GM21515 (cell line): Measurements from ENCODE around the gene OR8G1.
"Not testable (repeated sequence)": the region's sequence is repeated elsewhere in the genome, so short reads cannot be mapped to it uniquely, and the experiment has no call there.

Experiments used
- ATAC-seq: cut with Tn5 transposase; IDR thresholded peaks from one replicate; pipeline ENCODE4 v1.9.1; 2021; ENCODE audit not compliant: unreplicated experiment

The OR8G1 gene

GRCh38 chr11:124233376-124233775 lies 7.5 kb upstream of the OR8G1 start:
- ATAC-seq, result no peak

GRCh38 chr11:124238512-124238911 lies 2.4 kb upstream of the OR8G1 start:
- no peak for ATAC-seq

GRCh38 chr11:124249869-124250268 lies 9.0 kb downstream of the OR8G1 start:
- not testable (repeated sequence) for ATAC-seq

- ATAC-seq, result no peak
Measured at GRCh38 chr11:124256076-124256475, 15.2 kb downstream of the OR8G1 start, which contains the start of gene OR8G5. OR8G5 (plus strand) TSS chr11:124256376; CDS start chr11:124264932, 8,556 bp downstream.

GRCh38 chr11:124265041-124265440 lies 24.1 kb downstream of the OR8G1 start:
- ATAC-seq, result not testable (repeated sequence)

- ATAC-seq, result not testable (repeated sequence)
Measured at GRCh38 chr11:124270886-124271285, 30.0 kb downstream of the OR8G1 start.

GRCh38 chr11:124274000-124274399 lies 33.1 kb downstream of the OR8G1 start:
- no peak for ATAC-seq

- no peak for ATAC-seq
Measured at GRCh38 chr11:124276081-124276480, 35.2 kb downstream of the OR8G1 start.

GRCh38 chr11:124277207-124277606 lies 36.3 kb downstream of the OR8G1 start:
- no peak for ATAC-seq

- no peak for ATAC-seq
Measured at GRCh38 chr11:124277804-124278203, 36.9 kb downstream of the OR8G1 start.

GRCh38 chr11:124278261-124278660 lies 37.4 kb downstream of the OR8G1 start:
- ATAC-seq, result no peak

- no peak for ATAC-seq
Measured at GRCh38 chr11:124285610-124286344, 44.9 kb downstream of the OR8G1 start.

- ATAC-seq, result no peak
Measured at GRCh38 chr11:124294687-124295086, 53.8 kb downstream of the OR8G1 start.

GRCh38 chr11:124296016-124296415 lies 55.1 kb downstream of the OR8G1 start:
- no peak for ATAC-seq

GRCh38 chr11:124297921-124298320 lies 57.0 kb downstream of the OR8G1 start:
- ATAC-seq, result no peak

GRCh38 chr11:124301548-124301947 lies 60.7 kb downstream of the OR8G1 start:
- ATAC-seq, result no peak

- no peak for ATAC-seq
Measured at GRCh38 chr11:124302347-124303125, 61.6 kb downstream of the OR8G1 start.
